ENCODE results near the gene ITPR2. TPM values are rescaled to one million over a fixed set of nuclear protein-coding genes. Genes with fewer than 3 reads are reported as not detected.
"Not testable (repeated sequence)": the region's sequence is repeated elsewhere in the genome, so short reads cannot be mapped to it uniquely, and the experiment has no call there.

The ITPR2 gene
- total RNA-seq, 1 donor: 19.2 TPM

GRCh38 chr12:26786491-26786864 is 46.5 kb downstream of the ITPR2 start:
- DNase-seq (ENCODE audit: insufficient read length, low spot score, missing footprints): peak; percentile 92
- no peak overlapping the region for H3K4me3 ChIP-seq (ENCODE audit: insufficient read depth, low read length)
- H3K4me1 ChIP-seq (ENCODE audit: insufficient read depth, low read length): peaks cover 45% of the 10 kb centered on the region
- no peak overlapping the region for H2AFZ ChIP-seq (ENCODE audit: low read length)
- no peaks in the 10 kb centered on the region for H4K20me1 ChIP-seq (ENCODE audit: insufficient read depth, low read length)
- no peaks in the 10 kb centered on the region for H3K9me3 ChIP-seq (ENCODE audit: low read depth, low read length)
- no peak for TF ChIP-seq CTCF (IDR thresholded peaks at IDR 0.05; ENCODE audit: extremely low read depth, low read depth, low read length)
- no peaks in the 10 kb centered on the region for H3K27me3 ChIP-seq (ENCODE audit: insufficient read depth, low read length)
- peak overlapping the region; percentile 17 for H3K4me2 ChIP-seq (ENCODE audit: insufficient read depth, low read length)
- no peaks in the 10 kb centered on the region for H3K79me2 ChIP-seq (ENCODE audit: insufficient read depth, low read length)
- H3K27ac ChIP-seq (ENCODE audit: low read depth, low read length): peak overlapping the region; percentile 76
- no peaks in the 10 kb centered on the region for H3K36me3 ChIP-seq (ENCODE audit: insufficient read depth, low read length)

- not testable (repeated sequence) for H3K79me2 ChIP-seq (ENCODE audit: insufficient read depth, low read length); H4K20me1 ChIP-seq (ENCODE audit: insufficient read depth, low read length); H3K27me3 ChIP-seq (ENCODE audit: insufficient read depth, low read length); DNase-seq (ENCODE audit: insufficient read length, low spot score, missing footprints); H3K9me3 ChIP-seq (ENCODE audit: low read depth, low read length); H3K4me3 ChIP-seq (ENCODE audit: insufficient read depth, low read length); H3K27ac ChIP-seq (ENCODE audit: low read depth, low read length); H2AFZ ChIP-seq (ENCODE audit: low read length); H3K36me3 ChIP-seq (ENCODE audit: insufficient read depth, low read length)
- peaks cover 25% of the 10 kb centered on the region for H3K4me1 ChIP-seq (ENCODE audit: insufficient read depth, low read length)
- peak overlapping the region; percentile 41 for H3K4me2 ChIP-seq (ENCODE audit: insufficient read depth, low read length)
Observed at GRCh38 chr12:26783816-26784379, 49.1 kb downstream of the ITPR2 start.

GRCh38 chr12:26783131-26783526 is 49.9 kb downstream of the ITPR2 start:
- H3K4me2 ChIP-seq (ENCODE audit: insufficient read depth, low read length): no peak overlapping the region
- H3K4me1 ChIP-seq (ENCODE audit: insufficient read depth, low read length): peaks cover 17% of the 10 kb centered on the region
- TF ChIP-seq CTCF (IDR thresholded peaks at IDR 0.05; ENCODE audit: extremely low read depth, low read depth, low read length): no peak
- H3K27ac ChIP-seq (ENCODE audit: low read depth, low read length): no peak overlapping the region
- H3K9me3 ChIP-seq (ENCODE audit: low read depth, low read length): no peaks in the 10 kb centered on the region
- H3K36me3 ChIP-seq (ENCODE audit: insufficient read depth, low read length): no peaks in the 10 kb centered on the region
- H3K27me3 ChIP-seq (ENCODE audit: insufficient read depth, low read length): no peaks in the 10 kb centered on the region
- H3K79me2 ChIP-seq (ENCODE audit: insufficient read depth, low read length): no peaks in the 10 kb centered on the region
- no peaks in the 10 kb centered on the region for H4K20me1 ChIP-seq (ENCODE audit: insufficient read depth, low read length)
- peak; percentile 72 for DNase-seq (ENCODE audit: insufficient read length, low spot score, missing footprints)
- no peak overlapping the region for H2AFZ ChIP-seq (ENCODE audit: low read length)
- H3K4me3 ChIP-seq (ENCODE audit: insufficient read depth, low read length): no peak overlapping the region

DNA sequence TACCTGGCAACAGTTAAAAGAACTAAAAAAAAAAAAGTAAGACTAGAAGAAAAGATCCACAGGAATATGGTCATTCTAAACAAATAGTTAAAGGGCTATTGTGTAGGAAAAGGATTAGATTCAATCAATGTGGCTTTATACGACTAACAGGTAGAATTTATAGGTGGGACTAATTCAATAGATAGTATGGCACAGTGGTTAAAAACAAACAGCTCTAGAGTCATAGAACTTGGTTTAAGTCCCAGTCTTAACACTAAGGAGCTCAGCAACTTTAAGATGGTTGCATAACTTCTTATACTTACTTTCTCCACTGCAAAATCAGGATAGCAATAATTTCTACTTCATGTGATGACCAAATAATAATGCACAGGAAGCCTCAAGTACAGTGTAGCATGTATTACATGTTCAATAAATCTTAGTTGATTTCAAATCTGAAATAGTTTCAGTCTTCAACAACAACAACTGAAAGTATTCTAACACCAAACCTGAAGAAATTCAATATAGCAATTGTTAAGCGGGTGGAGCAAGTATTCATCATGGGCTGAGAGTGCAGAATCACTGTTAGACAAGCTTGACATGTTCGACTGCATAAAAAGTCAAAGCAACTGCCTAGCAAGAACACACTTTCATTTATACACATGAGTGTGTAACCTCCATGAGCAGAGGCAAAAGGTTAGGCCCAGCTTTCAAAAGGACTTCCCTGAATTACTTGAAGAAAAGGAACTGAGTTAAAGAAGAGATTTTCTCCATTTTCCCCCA is 50.4 kb downstream of the ITPR2 start:
- Histone ChIP-seq H3K4me3 (ENCODE audit: insufficient read depth, low read length) (no peak overlapping the region), H4K20me1 (ENCODE audit: insufficient read depth, low read length) (no peaks in the 10 kb centered on the region), H3K36me3 (ENCODE audit: insufficient read depth, low read length) (no peaks in the 10 kb centered on the region), H3K9me3 (ENCODE audit: low read depth, low read length) (no peaks in the 10 kb centered on the region), H3K27ac (ENCODE audit: low read depth, low read length) (no peak overlapping the region), H2AFZ (ENCODE audit: low read length) (no peak overlapping the region), H3K4me1 (ENCODE audit: insufficient read depth, low read length) (peaks cover 14% of the 10 kb centered on the region), H3K4me2 (ENCODE audit: insufficient read depth, low read length) (no peak overlapping the region), H3K79me2 (ENCODE audit: insufficient read depth, low read length) (no peaks in the 10 kb centered on the region), H3K27me3 (ENCODE audit: insufficient read depth, low read length) (no peaks in the 10 kb centered on the region)
- no peak for DNase-seq (ENCODE audit: insufficient read length, low spot score, missing footprints)
- TF ChIP-seq CTCF (IDR thresholded peaks at IDR 0.05; ENCODE audit: extremely low read depth, low read depth, low read length): no peak
